ENCODE data around the gene BIRC5.
A peak's percentile ranks its signal among the peaks of the same experiment; 100 is the strongest.

Gene BIRC5

GRCh38 chr17:78175643-78175981, 38.4 kb upstream of the BIRC5 start:
- in situ Hi-C loops (cut with HindIII; ENCODE audit: low sequenced_read_pairs), result no loop called here
- no peak for TF ChIP-seq CTCF (IDR thresholded peaks at IDR 0.05; ENCODE audit: low read depth, low read length, missing control alignments)
- no peak overlapping the region for H3K4me3 ChIP-seq (ENCODE audit: low read depth, low read length)
- DNase-seq (ENCODE audit: low read depth), result no peak

- in situ Hi-C loops (cut with HindIII; ENCODE audit: low sequenced_read_pairs), result no loop called here
- no peak for DNase-seq (ENCODE audit: low read depth)
- peak; percentile 85 for TF ChIP-seq CTCF (IDR thresholded peaks at IDR 0.05; ENCODE audit: low read depth, low read length, missing control alignments)
- H3K4me3 ChIP-seq (ENCODE audit: low read depth, low read length), result no peak overlapping the region
Observed at GRCh38 chr17:78176548-78177025, 37.5 kb upstream of the BIRC5 start.

GRCh38 chr17:78179372-78179771, 34.7 kb upstream of the BIRC5 start:
- H3K4me3 ChIP-seq (ENCODE audit: low read depth, low read length), result no peak overlapping the region
- in situ Hi-C loops (cut with HindIII; ENCODE audit: low sequenced_read_pairs), result no loop called here
- no peak for DNase-seq (ENCODE audit: low read depth)
- no peak for TF ChIP-seq CTCF (IDR thresholded peaks at IDR 0.05; ENCODE audit: low read depth, low read length, missing control alignments)

- no peak overlapping the region for H3K4me3 ChIP-seq (ENCODE audit: low read depth, low read length)
- in situ Hi-C loops (cut with HindIII; ENCODE audit: low sequenced_read_pairs), result no loop called here
- TF ChIP-seq CTCF (IDR thresholded peaks at IDR 0.05; ENCODE audit: low read depth, low read length, missing control alignments), result no peak
Observed at GRCh38 chr17:78180083-78180482, 34.0 kb upstream of the BIRC5 start.

GRCh38 chr17:78180508-78180907, 33.5 kb upstream of the BIRC5 start:
- H3K4me3 ChIP-seq (ENCODE audit: low read depth, low read length), result no peak overlapping the region
- DNase-seq (ENCODE audit: low read depth), result no peak
- in situ Hi-C loops (cut with HindIII; ENCODE audit: low sequenced_read_pairs), result no loop called here
- no peak for TF ChIP-seq CTCF (IDR thresholded peaks at IDR 0.05; ENCODE audit: low read depth, low read length, missing control alignments)

More at GRCh38 chr17:78180083-78180482, 34.0 kb upstream of the BIRC5 start:
- no peak for DNase-seq (ENCODE audit: low read depth)

GRCh38 chr17:78182504-78182903, 31.5 kb upstream of the BIRC5 start:
- no peak for TF ChIP-seq CTCF (IDR thresholded peaks at IDR 0.05; ENCODE audit: low read depth, low read length, missing control alignments)
- in situ Hi-C loops (cut with HindIII; ENCODE audit: low sequenced_read_pairs), result no loop called here
- DNase-seq (ENCODE audit: low read depth), result no peak
- H3K4me3 ChIP-seq (ENCODE audit: low read depth, low read length), result no peak overlapping the region

GRCh38 chr17:78183916-78184315, 30.1 kb upstream of the BIRC5 start:
- DNase-seq (ENCODE audit: low read depth), result no peak
- H3K4me3 ChIP-seq (ENCODE audit: low read depth, low read length), result no peak overlapping the region
- TF ChIP-seq CTCF (IDR thresholded peaks at IDR 0.05; ENCODE audit: low read depth, low read length, missing control alignments), result no peak
- in situ Hi-C loops (cut with HindIII; ENCODE audit: low sequenced_read_pairs), result no loop called here
